Spinal cord (tissue), 4 donors: Measurements from ENCODE around the gene LYRM1. TPM values are rescaled to one million over a fixed set of nuclear protein-coding genes. Genes with fewer than 3 reads are reported as not detected.

ENCODE experiments used
- polyA plus RNA-seq, 2 donors: library from polyadenylated mRNA; unstranded; fragments of 120-200 nt; gene quantifications; one replicate each; pipeline ENCODE4 v1.2.1, GENCODE V29; 2013; ENCODE audit not compliant: insufficient read length in 2 of 2
- total RNA-seq, 2 donors: library from RNA; depleted of rRNA in 1 of 2; stranded (reverse); fragments of 120-200 nt in 1 of 2; fragments of >200 nt in 1 of 2; gene quantifications; one replicate each; pipeline versions ENCODE4 v1.2.3 to v1.2.4, GENCODE V29; 2013 to 2014

Gene LYRM1
- total and polyA plus RNA-seq, 4 donors, result 36.6 to 43.9 (median 38.6) TPM

Other genes starting within 250 kb of the LYRM1 start
- gene ACSM1, start 203.1 kb upstream of the LYRM1 start, total RNA-seq, result under 1 TPM; 0.10 to 0.22 TPM
- gene ACSM1, start 203.1 kb upstream of the LYRM1 start, polyA plus RNA-seq, result under 1 TPM; 0.11 to 0.22 TPM
- 10 to 100 TPM; 48.4 to 58.9 TPM for gene THUMPD1, start 159.0 kb upstream of the LYRM1 start, total RNA-seq
- 10 to 100 TPM; 36.7 to 41.1 TPM for gene THUMPD1, start 159.0 kb upstream of the LYRM1 start, polyA plus RNA-seq
- gene ACSM3, start 136.8 kb upstream of the LYRM1 start, total RNA-seq, result 1 to 10 TPM; 1.7 to 3.4 TPM
- gene ACSM3, start 136.8 kb upstream of the LYRM1 start, polyA plus RNA-seq, result 1 to 10 TPM; 4.2 to 5.2 TPM
- gene ERI2, start 94.3 kb upstream of the LYRM1 start, total RNA-seq, result 10 to 100 TPM; 26.0 to 34.1 TPM
- gene ERI2, start 94.3 kb upstream of the LYRM1 start, polyA plus RNA-seq, result 10 to 100 TPM; 23.1 to 23.5 TPM
- gene REXO5, start 94.2 kb upstream of the LYRM1 start, total RNA-seq, result 10 to 100 TPM; 10.8 to 11.6 TPM
- gene REXO5, start 94.2 kb upstream of the LYRM1 start, polyA plus RNA-seq, result 10 to 100 TPM; 11.5 to 12.7 TPM
- gene DCUN1D3, start 413 bp upstream of the LYRM1 start, total RNA-seq, result 10 to 100 TPM in 1 of 2 donors, 1 to 10 TPM in 1; 8.9 to 14.0 TPM
- 1 to 10 TPM; 5.9 TPM for gene DCUN1D3, start 413 bp upstream of the LYRM1 start, polyA plus RNA-seq